DOHH2 (cell line): ENCODE results near the gene SFT2D1.

Source experiments
- H3F3A ChIP-seq: fragments of 200-600 bp; sonication (generic), shearing (Covaris generic); 2 replicates; pipeline ENCODE4 v1.6.0; 2016; ENCODE audit warnings: antibody characterized with exemption, mild to moderate bottlenecking; ENCODE audit not compliant: control insufficient read depth, insufficient read depth
- H3K27ac ChIP-seq: fragments of 200-600 bp; sonication (generic); 2 replicates; pipeline ENCODE4 v1.5.1; 2014; ENCODE audit warnings: low read depth, mild to moderate bottlenecking, low read length, moderate library complexity
- H3K27me3 ChIP-seq: fragments of 200-600 bp; sonication (generic); 2 replicates; pipeline ENCODE4 v1.6.1; 2014; ENCODE audit warnings: mild to moderate bottlenecking, low read length, mixed read lengths; ENCODE audit not compliant: control insufficient read depth
- H3K36me3 ChIP-seq: fragments of 200-600 bp; sonication (generic); 2 replicates; pipeline ENCODE4 v1.6.1; 2014; ENCODE audit warnings: mild to moderate bottlenecking, low read length, moderate library complexity, mixed read lengths; ENCODE audit not compliant: control insufficient read depth
- H3K4me1 ChIP-seq: fragments of 200-600 bp; sonication (generic); 2 replicates; pipeline ENCODE4 v1.6.1; 2014; ENCODE audit warnings: mild to moderate bottlenecking, low read length, mixed read lengths; ENCODE audit not compliant: control insufficient read depth
- H3K4me2 ChIP-seq: fragments of 200-600 bp; sonication (generic); 2 replicates; pipeline ENCODE4 v1.6.0; 2014; ENCODE audit warnings: mild to moderate bottlenecking, low read length, moderate library complexity
- H3K4me3 ChIP-seq: fragments of 200-600 bp; sonication (generic); 2 replicates; pipeline ENCODE4 v1.5.1; 2014; ENCODE audit warnings: mild to moderate bottlenecking, low read length, mixed read lengths
- H3K79me2 ChIP-seq: fragments of 200-600 bp; sonication (generic); 2 replicates; pipeline ENCODE4 v1.6.1; 2014; ENCODE audit warnings: mild to moderate bottlenecking, low read length, mixed read lengths; ENCODE audit not compliant: control insufficient read depth
- H3K9me2 ChIP-seq: fragments of 200-600 bp; sonication (generic); replicated peaks from 2 replicates; pipeline ENCODE4 v1.6.1; 2014; ENCODE audit warnings: mild to moderate bottlenecking, low read length, mixed read lengths; ENCODE audit not compliant: control insufficient read depth
- H3K9me3 ChIP-seq: fragments of 200-600 bp; sonication (generic); 2 replicates; pipeline ENCODE4 v1.6.1; 2014; ENCODE audit warnings: antibody characterized with exemption, low read length, mixed read lengths; ENCODE audit not compliant: control insufficient read depth, insufficient read depth
- H4K20me1 ChIP-seq: fragments of 200-600 bp; sonication (generic); 2 replicates; pipeline ENCODE4 v1.6.0; 2014; ENCODE audit warnings: low read depth, mild to moderate bottlenecking, antibody characterized with exemption, low read length, moderate library complexity; ENCODE audit not compliant: control insufficient read depth, insufficient read depth
- EZH2phosphoT487 ChIP-seq: fragments of 200-600 bp; sonication (generic); IDR thresholded peaks from 2 replicates; pipeline ENCODE4 v1.6.1; 2017; ENCODE audit warnings: borderline replicate concordance, mild to moderate bottlenecking, antibody characterized with exemption, low read length, moderate library complexity, mixed read lengths
- TF ChIP-seq, protein P1 (sequence below): fragments of 200-600 bp; sonication (generic); IDR thresholded peaks from one replicate; pipeline ENCODE4 v1.5.1; 2014; ENCODE audit warnings: antibody characterized with exemption, mild to moderate bottlenecking, low read depth, low read length; ENCODE audit not compliant: poor library complexity, severe bottlenecking

SFT2D1 gene

DNA sequence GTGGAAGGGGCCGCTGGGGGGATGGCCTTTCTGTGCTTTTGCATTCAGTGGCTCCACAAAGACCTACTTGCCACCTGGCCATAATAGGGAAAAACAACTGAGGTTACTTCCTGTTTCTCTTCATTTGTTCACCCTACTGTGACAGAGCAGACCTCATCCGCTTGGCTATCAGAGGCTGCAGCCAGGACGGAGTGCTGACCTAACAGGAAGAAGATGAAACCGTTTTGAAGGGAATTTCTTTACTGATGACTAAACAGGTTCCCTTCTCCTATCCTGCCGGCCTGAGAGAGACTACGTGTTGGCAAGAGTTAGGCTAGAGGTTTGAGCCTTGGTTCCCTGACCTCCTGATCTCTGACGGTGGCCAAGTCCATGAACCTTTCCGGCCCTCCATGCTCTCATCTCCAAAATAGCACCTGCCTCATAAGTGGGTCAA lies 55.5 kb downstream of the SFT2D1 start:
- Histone ChIP-seq H3K4me3 (peak overlapping the region; percentile 63), H3K27me3 (no peaks in the 10 kb centered on the region), H4K20me1 (no peaks in the 10 kb centered on the region), H3K4me2 (peak overlapping the region; percentile 75), H3K4me1 (peaks cover 31% of the 10 kb centered on the region), H3K9me3 (no peaks in the 10 kb centered on the region), H3K27ac (peak overlapping the region; percentile 85), H3K36me3 (no peaks in the 10 kb centered on the region), H3K9me2 (no peaks in the 10 kb centered on the region), H3K79me2 (no peaks in the 10 kb centered on the region), H3F3A (peaks cover 13% of the 10 kb centered on the region)
- TF ChIP-seq, protein P1, sequence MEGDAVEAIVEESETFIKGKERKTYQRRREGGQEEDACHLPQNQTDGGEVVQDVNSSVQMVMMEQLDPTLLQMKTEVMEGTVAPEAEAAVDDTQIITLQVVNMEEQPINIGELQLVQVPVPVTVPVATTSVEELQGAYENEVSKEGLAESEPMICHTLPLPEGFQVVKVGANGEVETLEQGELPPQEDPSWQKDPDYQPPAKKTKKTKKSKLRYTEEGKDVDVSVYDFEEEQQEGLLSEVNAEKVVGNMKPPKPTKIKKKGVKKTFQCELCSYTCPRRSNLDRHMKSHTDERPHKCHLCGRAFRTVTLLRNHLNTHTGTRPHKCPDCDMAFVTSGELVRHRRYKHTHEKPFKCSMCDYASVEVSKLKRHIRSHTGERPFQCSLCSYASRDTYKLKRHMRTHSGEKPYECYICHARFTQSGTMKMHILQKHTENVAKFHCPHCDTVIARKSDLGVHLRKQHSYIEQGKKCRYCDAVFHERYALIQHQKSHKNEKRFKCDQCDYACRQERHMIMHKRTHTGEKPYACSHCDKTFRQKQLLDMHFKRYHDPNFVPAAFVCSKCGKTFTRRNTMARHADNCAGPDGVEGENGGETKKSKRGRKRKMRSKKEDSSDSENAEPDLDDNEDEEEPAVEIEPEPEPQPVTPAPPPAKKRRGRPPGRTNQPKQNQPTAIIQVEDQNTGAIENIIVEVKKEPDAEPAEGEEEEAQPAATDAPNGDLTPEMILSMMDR = no peak
- TF ChIP-seq EZH2phosphoT487 = no peak

DNA sequence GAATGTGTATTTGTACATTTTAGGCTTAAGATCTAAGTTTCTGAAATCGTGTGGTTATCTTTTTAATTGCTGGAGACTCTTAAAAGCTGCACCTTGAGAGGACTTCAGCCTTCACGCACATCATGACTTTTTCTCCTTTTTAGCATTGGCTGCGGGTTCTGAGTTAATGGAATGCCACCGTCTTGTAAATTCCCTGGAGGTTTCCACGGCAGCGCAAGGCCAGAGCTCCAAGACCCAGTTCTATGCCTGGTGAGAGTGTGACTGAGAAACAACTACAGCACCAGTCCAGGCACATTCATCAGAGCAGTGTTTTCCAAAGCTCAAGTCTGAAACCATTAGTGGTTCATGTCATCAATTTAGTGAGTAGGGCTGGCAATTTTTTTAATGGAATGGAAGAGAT lies 57.1 kb downstream of the SFT2D1 start:
- Histone ChIP-seq H4K20me1 (no peaks in the 10 kb centered on the region), H3F3A (peaks cover 13% of the 10 kb centered on the region), H3K4me3 (no peak overlapping the region), H3K27me3 (no peaks in the 10 kb centered on the region), H3K79me2 (no peaks in the 10 kb centered on the region), H3K4me1 (peaks cover 33% of the 10 kb centered on the region), H3K4me2 (no peak overlapping the region), H3K36me3 (no peaks in the 10 kb centered on the region), H3K27ac (no peak overlapping the region; the same call in 1 of the 2 replicates), H3K9me2 (no peaks in the 10 kb centered on the region), H3K9me3 (no peaks in the 10 kb centered on the region)
- TF ChIP-seq, protein P1 = no peak
- no peak for TF ChIP-seq EZH2phosphoT487

DNA sequence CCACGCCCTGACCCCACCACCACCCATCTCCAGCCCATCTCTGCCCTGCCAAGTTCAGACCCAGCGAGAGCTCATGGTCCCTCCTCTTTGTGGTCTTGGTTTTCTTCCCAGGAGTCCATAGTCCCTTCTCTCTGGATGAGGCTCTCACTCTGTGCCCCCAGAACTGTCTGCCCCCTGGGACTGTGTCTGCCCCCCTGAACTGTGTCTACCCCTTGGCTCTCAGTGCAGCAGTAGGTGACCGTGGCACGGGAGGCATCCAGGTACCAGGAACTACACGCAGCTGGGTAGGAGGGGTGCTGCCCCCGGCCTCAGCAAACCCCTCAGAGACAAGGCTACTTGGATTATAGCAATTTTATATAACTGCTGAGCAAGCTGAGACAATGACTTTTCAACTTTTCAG lies 57.7 kb downstream of the SFT2D1 start:
- H3K9me3 ChIP-seq = no peaks in the 10 kb centered on the region
- no peak overlapping the region for H3K4me3 ChIP-seq
- no peak overlapping the region for H3K27ac ChIP-seq
- H3K4me2 ChIP-seq = no peak overlapping the region
- H3K36me3 ChIP-seq = no peaks in the 10 kb centered on the region
- H3F3A ChIP-seq = peaks cover 13% of the 10 kb centered on the region
- no peaks in the 10 kb centered on the region for H3K27me3 ChIP-seq
- TF ChIP-seq EZH2phosphoT487 = no peak
- TF ChIP-seq, protein P1 = no peak
- peaks cover 33% of the 10 kb centered on the region for H3K4me1 ChIP-seq
- no peaks in the 10 kb centered on the region for H3K9me2 ChIP-seq
- no peaks in the 10 kb centered on the region for H3K79me2 ChIP-seq
- no peaks in the 10 kb centered on the region for H4K20me1 ChIP-seq
